HUES48 (cell line): ENCODE data around the gene PRKCE.
A peak's percentile ranks its signal among the peaks of the same experiment; 100 is the strongest.

Experiments
- H3K27ac ChIP-seq: one replicate; pipeline ENCODE4 v1.7.0; 2013; ENCODE audit warnings: low read depth, low read length, inconsistent platforms
- H3K27me3 ChIP-seq: 2 replicates; pipeline ENCODE4 v1.6.1; 2013; ENCODE audit warnings: mild to moderate bottlenecking, low read length; ENCODE audit not compliant: control insufficient read depth, insufficient read depth
- H3K36me3 ChIP-seq: 2 replicates; pipeline ENCODE4 v1.6.1; 2013; ENCODE audit warnings: low read length; ENCODE audit not compliant: control insufficient read depth, insufficient read depth
- H3K4me1 ChIP-seq: 2 replicates; pipeline ENCODE4 v1.6.1; 2013; ENCODE audit warnings: mild to moderate bottlenecking, low read length; ENCODE audit not compliant: control insufficient read depth, insufficient read depth
- H3K4me3 ChIP-seq: 2 replicates; pipeline ENCODE4 v1.5.1; 2013; ENCODE audit warnings: mild to moderate bottlenecking, low read depth, low read length
- H3K9ac ChIP-seq: 2 replicates; pipeline ENCODE4 v1.6.1; 2013; ENCODE audit warnings: mild to moderate bottlenecking, low read depth, low read length, moderate library complexity
- H3K9me3 ChIP-seq: 2 replicates; pipeline ENCODE4 v1.6.1; 2013; ENCODE audit warnings: low read length; ENCODE audit not compliant: control insufficient read depth, insufficient read depth

Gene PRKCE

GRCh38 chr2:46010925-46011490 lies 359.5 kb downstream of the PRKCE start:
- H3K36me3 ChIP-seq, result no peaks in the 10 kb centered on the region
- peaks cover 16% of the 10 kb centered on the region for H3K4me1 ChIP-seq
- no peaks in the 10 kb centered on the region for H3K27me3 ChIP-seq
- no peaks in the 10 kb centered on the region for H3K9me3 ChIP-seq
- no peak overlapping the region for H3K9ac ChIP-seq
- H3K27ac ChIP-seq, result no peak overlapping the region
- no peak overlapping the region for H3K4me3 ChIP-seq

DNA sequence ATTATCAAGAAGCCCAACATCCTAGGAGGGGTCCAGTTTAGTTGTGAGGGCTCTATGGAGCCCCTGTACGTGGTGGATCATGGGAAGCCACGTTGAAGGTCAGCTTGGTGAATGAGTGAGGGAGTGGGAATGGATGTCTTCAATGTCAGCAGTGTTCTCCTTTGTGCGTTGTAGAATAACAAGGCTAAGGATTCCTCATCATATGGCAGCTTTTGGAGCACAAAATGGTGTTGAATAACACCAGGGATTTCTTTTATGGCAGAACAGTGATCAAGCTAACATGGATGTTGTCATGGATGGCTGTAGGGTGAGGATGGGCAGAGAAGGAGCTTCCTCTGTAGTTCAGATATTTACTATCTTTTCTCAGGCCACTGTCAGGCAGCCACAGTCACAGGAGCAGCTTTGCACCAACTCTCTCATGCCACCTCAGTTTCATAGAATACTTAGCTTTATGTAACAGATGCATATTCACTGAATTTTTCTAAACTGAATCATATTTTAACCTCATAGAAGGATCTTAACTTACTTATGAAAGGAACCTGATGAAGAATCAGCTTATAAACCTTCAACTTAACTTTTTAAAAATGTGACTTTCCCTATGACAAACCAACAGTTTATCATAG lies 361.3 kb downstream of the PRKCE start:
- Histone ChIP-seq H3K9ac (no peak overlapping the region), H3K27me3 (no peaks in the 10 kb centered on the region), H3K4me1 (peaks cover 24% of the 10 kb centered on the region), H3K27ac (no peak overlapping the region), H3K9me3 (no peaks in the 10 kb centered on the region), H3K4me3 (no peak overlapping the region), H3K36me3 (no peaks in the 10 kb centered on the region)

- Histone ChIP-seq H3K27ac (no peak overlapping the region), H3K4me3 (no peak overlapping the region), H3K27me3 (no peaks in the 10 kb centered on the region), H3K9me3 (no peaks in the 10 kb centered on the region), H3K9ac (no peak overlapping the region), H3K36me3 (no peaks in the 10 kb centered on the region), H3K4me1 (peaks cover 24% of the 10 kb centered on the region)
Measured at GRCh38 chr2:46013726-46014125, 362.3 kb downstream of the PRKCE start.

DNA sequence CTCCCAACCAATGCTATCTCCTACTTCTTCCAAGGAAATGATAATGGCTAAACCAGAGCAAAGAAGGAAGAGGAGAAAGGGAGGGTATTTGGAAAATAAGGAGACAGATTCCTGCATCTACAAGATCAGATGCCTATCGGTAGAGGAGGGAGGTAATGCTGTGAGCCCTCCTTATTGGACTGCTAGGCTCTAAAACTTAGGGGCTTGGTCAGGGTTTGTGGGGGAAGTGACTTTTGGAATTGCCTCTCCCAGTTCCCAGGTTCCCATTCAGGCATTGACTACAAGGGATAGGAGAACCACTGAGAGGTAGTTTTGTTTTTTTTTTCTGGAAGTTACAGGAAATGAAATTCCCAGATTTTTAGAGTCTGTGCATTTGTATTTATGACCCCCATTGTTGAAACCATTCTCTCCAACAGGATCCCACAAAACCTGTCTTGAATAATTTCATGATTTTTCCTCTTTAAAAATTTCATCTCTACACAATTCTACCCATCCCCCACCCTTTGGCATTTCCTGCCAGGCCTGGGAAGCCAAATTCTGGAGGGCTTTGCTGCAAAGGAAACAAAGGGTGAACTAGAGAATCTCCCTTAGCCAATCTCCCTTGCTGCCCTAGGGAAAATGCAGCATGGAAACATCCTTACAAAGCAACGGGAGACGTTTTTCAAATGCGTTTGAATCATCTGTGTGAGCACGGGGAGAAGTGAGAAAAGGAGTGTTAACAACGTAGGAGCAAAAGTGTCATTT lies 363.6 kb downstream of the PRKCE start:
- Histone ChIP-seq H3K36me3 (no peaks in the 10 kb centered on the region), H3K9ac (no peak overlapping the region)

DNA sequence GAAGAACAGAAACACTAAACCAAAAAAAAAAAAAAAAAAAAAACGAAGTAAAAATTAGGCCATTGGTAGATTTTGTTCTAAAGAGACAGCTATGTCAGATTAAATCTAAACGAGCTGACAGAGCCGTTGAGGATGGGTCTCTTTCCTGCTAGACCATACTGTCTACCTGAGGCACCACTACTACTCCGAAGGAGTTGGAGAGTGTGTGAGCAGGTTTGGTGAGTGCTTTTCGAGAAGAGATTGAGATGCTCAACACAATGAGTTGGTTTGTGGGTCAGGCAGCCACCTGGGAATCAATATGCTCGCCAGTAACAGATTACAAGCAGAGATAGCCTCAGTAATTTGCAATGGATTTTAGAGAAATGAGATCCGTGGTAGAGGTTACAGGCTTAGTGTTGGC lies 364.2 kb downstream of the PRKCE start:
- H3K27ac ChIP-seq, result peak overlapping the region; percentile 82
- no peak overlapping the region for H3K9ac ChIP-seq

More for the DNA sequence above, 363.6 kb downstream of the PRKCE start:
- no peaks in the 10 kb centered on the region for H3K9me3 ChIP-seq
- H3K27me3 ChIP-seq, result no peaks in the 10 kb centered on the region
- no peak overlapping the region for H3K4me3 ChIP-seq
- peaks cover 24% of the 10 kb centered on the region for H3K4me1 ChIP-seq
- peak overlapping the region; percentile 82 for H3K27ac ChIP-seq

GRCh38 chr2:46016091-46016490 lies 364.6 kb downstream of the PRKCE start:
- Histone ChIP-seq H3K36me3 (no peaks in the 10 kb centered on the region), H3K9me3 (no peaks in the 10 kb centered on the region), H3K4me3 (no peak overlapping the region), H3K27ac (peak overlapping the region; percentile 82), H3K4me1 (peaks cover 24% of the 10 kb centered on the region), H3K27me3 (no peaks in the 10 kb centered on the region), H3K9ac (no peak overlapping the region)

More for the DNA sequence above, 364.2 kb downstream of the PRKCE start:
- Histone ChIP-seq H3K9me3 (no peaks in the 10 kb centered on the region), H3K4me1 (peaks cover 24% of the 10 kb centered on the region), H3K27me3 (no peaks in the 10 kb centered on the region), H3K4me3 (no peak overlapping the region), H3K36me3 (no peaks in the 10 kb centered on the region)

- H3K27me3 ChIP-seq, result no peaks in the 10 kb centered on the region
- no peak overlapping the region for H3K27ac ChIP-seq
- H3K36me3 ChIP-seq, result no peaks in the 10 kb centered on the region
- H3K4me3 ChIP-seq, result no peak overlapping the region
- peaks cover 24% of the 10 kb centered on the region for H3K4me1 ChIP-seq
- no peak overlapping the region for H3K9ac ChIP-seq
- no peaks in the 10 kb centered on the region for H3K9me3 ChIP-seq
Measured at GRCh38 chr2:46018773-46019591, 367.5 kb downstream of the PRKCE start.

- Histone ChIP-seq H3K36me3 (no peaks in the 10 kb centered on the region), H3K9ac (no peak overlapping the region), H3K4me1 (peaks cover 14% of the 10 kb centered on the region)
Measured at GRCh38 chr2:46020416-46020815, 368.9 kb downstream of the PRKCE start.

GRCh38 chr2:46023165-46023854 lies 371.8 kb downstream of the PRKCE start:
- no peaks in the 10 kb centered on the region for H3K9me3 ChIP-seq
- H3K36me3 ChIP-seq, result no peaks in the 10 kb centered on the region
- H3K4me3 ChIP-seq, result no peak overlapping the region
- H3K27ac ChIP-seq, result no peak overlapping the region
- no peaks in the 10 kb centered on the region for H3K27me3 ChIP-seq
- H3K4me1 ChIP-seq, result no peaks in the 10 kb centered on the region
- no peak overlapping the region for H3K9ac ChIP-seq

More at GRCh38 chr2:46020416-46020815, 368.9 kb downstream of the PRKCE start:
- Histone ChIP-seq H3K4me3 (no peak overlapping the region), H3K27me3 (no peaks in the 10 kb centered on the region), H3K9me3 (no peaks in the 10 kb centered on the region), H3K27ac (no peak overlapping the region)

- H3K4me3 ChIP-seq, result no peak overlapping the region
- H3K27ac ChIP-seq, result no peak overlapping the region
- no peaks in the 10 kb centered on the region for H3K4me1 ChIP-seq
- no peaks in the 10 kb centered on the region for H3K27me3 ChIP-seq
- no peaks in the 10 kb centered on the region for H3K9me3 ChIP-seq
- no peak overlapping the region for H3K9ac ChIP-seq
- no peaks in the 10 kb centered on the region for H3K36me3 ChIP-seq
Measured at GRCh38 chr2:46024146-46024779, 372.8 kb downstream of the PRKCE start.
